Testis (tissue), 2 donors: ENCODE measurements around the gene PARVG.

Experiments
- POLR2A ChIP-seq: fragments of 450-650 bp; IDR thresholded peaks from one replicate; pipeline ENCODE4 v1.6.1; 2017; ENCODE audit warnings: antibody characterized with exemption, mild to moderate bottlenecking, moderate library complexity
- TF ChIP-seq, protein P1 (sequence below), 3 experiments: fragments of 450-650 bp in 2 of 3; fragments of 200-600 bp in 1 of 3; sonication (generic) in 1 of 3; IDR thresholded peaks; one replicate each; pipeline ENCODE4 v1.5.1; 2016 to 2019; ENCODE audit warnings: antibody characterized with exemption in 3 of 3, mild to moderate bottlenecking in 2 of 3, moderate library complexity in 1 of 3

DNA sequence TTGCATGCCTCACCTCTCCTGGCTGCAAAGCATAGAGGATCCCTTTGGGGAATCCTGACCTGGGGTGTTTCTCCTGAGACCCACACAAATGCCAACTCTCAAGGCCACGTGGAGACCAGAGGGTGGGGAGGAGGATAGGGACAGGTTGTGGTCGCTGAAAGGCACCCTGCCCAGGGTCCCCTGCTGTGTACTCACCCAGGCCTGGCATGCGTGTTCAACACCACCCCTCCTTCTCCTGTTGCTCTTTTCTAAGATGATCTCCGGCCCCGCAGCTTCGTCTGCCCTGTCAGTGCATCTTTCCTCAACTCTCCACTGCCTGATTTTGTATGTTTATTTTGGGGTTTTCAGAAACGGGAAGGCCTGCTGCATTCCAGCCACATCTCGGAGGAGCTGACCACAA lies 44.6 kb upstream of the PARVG start:
- TF ChIP-seq, protein P1, sequence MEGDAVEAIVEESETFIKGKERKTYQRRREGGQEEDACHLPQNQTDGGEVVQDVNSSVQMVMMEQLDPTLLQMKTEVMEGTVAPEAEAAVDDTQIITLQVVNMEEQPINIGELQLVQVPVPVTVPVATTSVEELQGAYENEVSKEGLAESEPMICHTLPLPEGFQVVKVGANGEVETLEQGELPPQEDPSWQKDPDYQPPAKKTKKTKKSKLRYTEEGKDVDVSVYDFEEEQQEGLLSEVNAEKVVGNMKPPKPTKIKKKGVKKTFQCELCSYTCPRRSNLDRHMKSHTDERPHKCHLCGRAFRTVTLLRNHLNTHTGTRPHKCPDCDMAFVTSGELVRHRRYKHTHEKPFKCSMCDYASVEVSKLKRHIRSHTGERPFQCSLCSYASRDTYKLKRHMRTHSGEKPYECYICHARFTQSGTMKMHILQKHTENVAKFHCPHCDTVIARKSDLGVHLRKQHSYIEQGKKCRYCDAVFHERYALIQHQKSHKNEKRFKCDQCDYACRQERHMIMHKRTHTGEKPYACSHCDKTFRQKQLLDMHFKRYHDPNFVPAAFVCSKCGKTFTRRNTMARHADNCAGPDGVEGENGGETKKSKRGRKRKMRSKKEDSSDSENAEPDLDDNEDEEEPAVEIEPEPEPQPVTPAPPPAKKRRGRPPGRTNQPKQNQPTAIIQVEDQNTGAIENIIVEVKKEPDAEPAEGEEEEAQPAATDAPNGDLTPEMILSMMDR (IDR thresholded peaks at IDR 0.05) = no peak
- TF ChIP-seq POLR2A = no peak
